ENCODE data around the gene LIN7C. TPM values are rescaled to one million over a fixed set of nuclear protein-coding genes. Genes with fewer than 3 reads are reported as not detected.

LIN7C gene
- total and polyA plus RNA-seq, 2 of the 13 experiments (the other 11 are each of a cell fraction or from before 2014, with no cell fraction given), result 14.8 to 37.2 TPM

GRCh38 chr11:27472398-27473016 lies 34.1 kb downstream of the LIN7C start, which contains the start of gene LGR4 (continued):
- TF ChIP-seq, protein P1, sequence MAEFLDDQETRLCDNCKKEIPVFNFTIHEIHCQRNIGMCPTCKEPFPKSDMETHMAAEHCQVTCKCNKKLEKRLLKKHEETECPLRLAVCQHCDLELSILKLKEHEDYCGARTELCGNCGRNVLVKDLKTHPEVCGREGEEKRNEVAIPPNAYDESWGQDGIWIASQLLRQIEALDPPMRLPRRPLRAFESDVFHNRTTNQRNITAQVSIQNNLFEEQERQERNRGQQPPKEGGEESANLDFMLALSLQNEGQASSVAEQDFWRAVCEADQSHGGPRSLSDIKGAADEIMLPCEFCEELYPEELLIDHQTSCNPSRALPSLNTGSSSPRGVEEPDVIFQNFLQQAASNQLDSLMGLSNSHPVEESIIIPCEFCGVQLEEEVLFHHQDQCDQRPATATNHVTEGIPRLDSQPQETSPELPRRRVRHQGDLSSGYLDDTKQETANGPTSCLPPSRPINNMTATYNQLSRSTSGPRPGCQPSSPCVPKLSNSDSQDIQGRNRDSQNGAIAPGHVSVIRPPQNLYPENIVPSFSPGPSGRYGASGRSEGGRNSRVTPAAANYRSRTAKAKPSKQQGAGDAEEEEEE (CRISPR knock-in tag; IDR thresholded peaks at IDR 0.05; ENCODE audit: borderline replicate concordance), result no peak
- TF ChIP-seq SALL2 (CRISPR knock-in tag; IDR thresholded peaks at IDR 0.05), result peak; percentile 56; the same call in 1 of the 2 replicates
- TF ChIP-seq, protein P2, sequence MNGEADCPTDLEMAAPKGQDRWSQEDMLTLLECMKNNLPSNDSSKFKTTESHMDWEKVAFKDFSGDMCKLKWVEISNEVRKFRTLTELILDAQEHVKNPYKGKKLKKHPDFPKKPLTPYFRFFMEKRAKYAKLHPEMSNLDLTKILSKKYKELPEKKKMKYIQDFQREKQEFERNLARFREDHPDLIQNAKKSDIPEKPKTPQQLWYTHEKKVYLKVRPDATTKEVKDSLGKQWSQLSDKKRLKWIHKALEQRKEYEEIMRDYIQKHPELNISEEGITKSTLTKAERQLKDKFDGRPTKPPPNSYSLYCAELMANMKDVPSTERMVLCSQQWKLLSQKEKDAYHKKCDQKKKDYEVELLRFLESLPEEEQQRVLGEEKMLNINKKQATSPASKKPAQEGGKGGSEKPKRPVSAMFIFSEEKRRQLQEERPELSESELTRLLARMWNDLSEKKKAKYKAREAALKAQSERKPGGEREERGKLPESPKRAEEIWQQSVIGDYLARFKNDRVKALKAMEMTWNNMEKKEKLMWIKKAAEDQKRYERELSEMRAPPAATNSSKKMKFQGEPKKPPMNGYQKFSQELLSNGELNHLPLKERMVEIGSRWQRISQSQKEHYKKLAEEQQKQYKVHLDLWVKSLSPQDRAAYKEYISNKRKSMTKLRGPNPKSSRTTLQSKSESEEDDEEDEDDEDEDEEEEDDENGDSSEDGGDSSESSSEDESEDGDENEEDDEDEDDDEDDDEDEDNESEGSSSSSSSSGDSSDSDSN (CRISPR knock-in tag; IDR thresholded peaks at IDR 0.05), result peak; percentile 91
- no peak for TF ChIP-seq REL (CRISPR knock-in tag; conservative IDR thresholded peaks at IDR 0.05)
- TF ChIP-seq, protein P3, sequence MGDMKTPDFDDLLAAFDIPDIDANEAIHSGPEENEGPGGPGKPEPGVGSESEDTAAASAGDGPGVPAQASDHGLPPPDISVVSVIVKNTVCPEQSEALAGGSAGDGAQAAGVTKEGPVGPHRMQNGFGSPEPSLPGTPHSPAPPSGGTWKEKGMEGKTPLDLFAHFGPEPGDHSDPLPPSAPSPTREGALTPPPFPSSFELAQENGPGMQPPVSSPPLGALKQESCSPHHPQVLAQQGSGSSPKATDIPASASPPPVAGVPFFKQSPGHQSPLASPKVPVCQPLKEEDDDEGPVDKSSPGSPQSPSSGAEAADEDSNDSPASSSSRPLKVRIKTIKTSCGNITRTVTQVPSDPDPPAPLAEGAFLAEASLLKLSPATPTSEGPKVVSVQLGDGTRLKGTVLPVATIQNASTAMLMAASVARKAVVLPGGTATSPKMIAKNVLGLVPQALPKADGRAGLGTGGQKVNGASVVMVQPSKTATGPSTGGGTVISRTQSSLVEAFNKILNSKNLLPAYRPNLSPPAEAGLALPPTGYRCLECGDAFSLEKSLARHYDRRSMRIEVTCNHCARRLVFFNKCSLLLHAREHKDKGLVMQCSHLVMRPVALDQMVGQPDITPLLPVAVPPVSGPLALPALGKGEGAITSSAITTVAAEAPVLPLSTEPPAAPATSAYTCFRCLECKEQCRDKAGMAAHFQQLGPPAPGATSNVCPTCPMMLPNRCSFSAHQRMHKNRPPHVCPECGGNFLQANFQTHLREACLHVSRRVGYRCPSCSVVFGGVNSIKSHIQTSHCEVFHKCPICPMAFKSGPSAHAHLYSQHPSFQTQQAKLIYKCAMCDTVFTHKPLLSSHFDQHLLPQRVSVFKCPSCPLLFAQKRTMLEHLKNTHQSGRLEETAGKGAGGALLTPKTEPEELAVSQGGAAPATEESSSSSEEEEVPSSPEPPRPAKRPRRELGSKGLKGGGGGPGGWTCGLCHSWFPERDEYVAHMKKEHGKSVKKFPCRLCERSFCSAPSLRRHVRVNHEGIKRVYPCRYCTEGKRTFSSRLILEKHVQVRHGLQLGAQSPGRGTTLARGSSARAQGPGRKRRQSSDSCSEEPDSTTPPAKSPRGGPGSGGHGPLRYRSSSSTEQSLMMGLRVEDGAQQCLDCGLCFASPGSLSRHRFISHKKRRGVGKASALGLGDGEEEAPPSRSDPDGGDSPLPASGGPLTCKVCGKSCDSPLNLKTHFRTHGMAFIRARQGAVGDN (CRISPR knock-in tag; IDR thresholded peaks at IDR 0.05), result peak; percentile 41
- no peak for TF ChIP-seq E2F2 (CRISPR knock-in tag; IDR thresholded peaks at IDR 0.05; ENCODE audit: borderline replicate concordance)
- TF ChIP-seq ZNF143 (CRISPR knock-in tag; IDR thresholded peaks at IDR 0.05), result no peak
- TF ChIP-seq, protein P4, sequence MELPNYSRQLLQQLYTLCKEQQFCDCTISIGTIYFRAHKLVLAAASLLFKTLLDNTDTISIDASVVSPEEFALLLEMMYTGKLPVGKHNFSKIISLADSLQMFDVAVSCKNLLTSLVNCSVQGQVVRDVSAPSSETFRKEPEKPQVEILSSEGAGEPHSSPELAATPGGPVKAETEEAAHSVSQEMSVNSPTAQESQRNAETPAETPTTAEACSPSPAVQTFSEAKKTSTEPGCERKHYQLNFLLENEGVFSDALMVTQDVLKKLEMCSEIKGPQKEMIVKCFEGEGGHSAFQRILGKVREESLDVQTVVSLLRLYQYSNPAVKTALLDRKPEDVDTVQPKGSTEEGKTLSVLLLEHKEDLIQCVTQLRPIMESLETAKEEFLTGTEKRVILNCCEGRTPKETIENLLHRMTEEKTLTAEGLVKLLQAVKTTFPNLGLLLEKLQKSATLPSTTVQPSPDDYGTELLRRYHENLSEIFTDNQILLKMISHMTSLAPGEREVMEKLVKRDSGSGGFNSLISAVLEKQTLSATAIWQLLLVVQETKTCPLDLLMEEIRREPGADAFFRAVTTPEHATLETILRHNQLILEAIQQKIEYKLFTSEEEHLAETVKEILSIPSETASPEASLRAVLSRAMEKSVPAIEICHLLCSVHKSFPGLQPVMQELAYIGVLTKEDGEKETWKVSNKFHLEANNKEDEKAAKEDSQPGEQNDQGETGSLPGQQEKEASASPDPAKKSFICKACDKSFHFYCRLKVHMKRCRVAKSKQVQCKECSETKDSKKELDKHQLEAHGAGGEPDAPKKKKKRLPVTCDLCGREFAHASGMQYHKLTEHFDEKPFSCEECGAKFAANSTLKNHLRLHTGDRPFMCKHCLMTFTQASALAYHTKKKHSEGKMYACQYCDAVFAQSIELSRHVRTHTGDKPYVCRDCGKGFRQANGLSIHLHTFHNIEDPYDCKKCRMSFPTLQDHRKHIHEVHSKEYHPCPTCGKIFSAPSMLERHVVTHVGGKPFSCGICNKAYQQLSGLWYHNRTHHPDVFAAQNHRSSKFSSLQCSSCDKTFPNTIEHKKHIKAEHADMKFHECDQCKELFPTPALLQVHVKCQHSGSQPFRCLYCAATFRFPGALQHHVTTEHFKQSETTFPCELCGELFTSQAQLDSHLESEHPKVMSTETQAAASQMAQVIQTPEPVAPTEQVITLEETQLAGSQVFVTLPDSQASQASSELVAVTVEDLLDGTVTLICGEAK (IDR thresholded peaks at IDR 0.05), result no peak
- TF ChIP-seq, protein P4 (CRISPR knock-in tag; IDR thresholded peaks at IDR 0.05), result 0 out of 2 replicates have a peak, but pooled peaks have one; percentile 29
